GM12878 (cell line): ENCODE results near the gene PARK7. TPM values are rescaled to one million over a fixed set of nuclear protein-coding genes. Genes with fewer than 3 reads are reported as not detected.

Experiments used
- ATAC-seq: fragments of 200-7000 bp; cut with Tn5 transposase; 3 replicates; pipeline ENCODE4 v1.9.1; 2020; ENCODE audit warnings: mild to moderate bottlenecking, moderate library complexity
- BruUV-seq: library from RNA; stranded (reverse); fragments of 400-500 nt; replicated peaks from 2 replicates; lab custom pipeline; 2021; lab: Mats Ljungman, UMichigan
- CTCF ChIA-PET: fragments of 300-600 bp; sonication (Branson Sonifier 250); formaldehyde crosslinking; extraction: SDS; loops from one replicate; lab custom pipeline; 2021; ENCODE audit warnings: inconsistent platforms; lab: Yijun Ruan, JAX
- POLR2A ChIA-PET: fragments of 350-600 bp; formaldehyde crosslinking; extraction: SDS; loops from one replicate; lab custom pipeline; 2021; ENCODE audit warnings: inconsistent platforms; lab: Charles Lee
- RAD21 ChIA-PET: fragments of 300-600 bp; sonication (Branson Sonifier 250); formaldehyde crosslinking; loops from one replicate; lab custom pipeline; 2023; ENCODE audit warnings: antibody characterized with exemption; ENCODE audit not compliant: unreplicated experiment; lab: Charles Lee
- SMC1A ChIA-PET: fragments of 300-600 bp; sonication (Branson Sonifier 250); formaldehyde crosslinking; loops from one replicate; lab custom pipeline; 2023; ENCODE audit not compliant: unreplicated experiment, uncharacterized antibody; lab: Charles Lee
- DNase-seq: peaks from one replicate; pipeline ENCODE4 v3.0.0-alpha.2; 2011; ENCODE audit warnings: low read depth, low spot score
- FAIRE-seq: peaks from 3 replicates; lab custom pipeline; 2011; peaks lifted over from hg19 to GRCh38; lab: Jason Lieb, UNC
- H2AFZ ChIP-seq: 2 replicates; pipeline ENCODE4 v1.6.0; 2011; ENCODE audit warnings: low read depth, low read length, control low read depth; ENCODE audit not compliant: control insufficient read depth
- H3K27ac ChIP-seq: 2 replicates; pipeline ENCODE4 v1.5.1; 2011; ENCODE audit warnings: control low read depth; ENCODE audit not compliant: control insufficient read depth, insufficient read depth
- H3K27me3 ChIP-seq, 2 experiments: replicated peaks in 1 of 2; 2 replicates each; pipeline versions ENCODE4 v1.6.0 to v1.6.1; 2011; ENCODE audit warnings: low read length in 1 of 2; ENCODE audit not compliant: control insufficient read depth in 2 of 2, insufficient read depth in 2 of 2
- H3K36me3 ChIP-seq, 2 experiments: 2 replicates each; pipeline ENCODE4 v1.5.1; 2011; ENCODE audit warnings: low read length in 1 of 2; ENCODE audit not compliant: control insufficient read depth in 2 of 2, insufficient read depth in 2 of 2
- H3K4me1 ChIP-seq: 2 replicates; pipeline ENCODE4 v1.6.1; 2011; ENCODE audit warnings: mild to moderate bottlenecking, low read length, moderate library complexity, mixed read lengths; ENCODE audit not compliant: control insufficient read depth, insufficient read depth
- H3K4me2 ChIP-seq: 2 replicates; pipeline ENCODE4 v1.6.0; 2011; ENCODE audit warnings: control low read depth; ENCODE audit not compliant: control insufficient read depth, insufficient read depth
- H3K4me3 ChIP-seq: fragments of 200-600 bp; sonication (generic); 2 replicates; pipeline ENCODE4 v1.5.1; 2016
- H3K79me2 ChIP-seq: 2 replicates; pipeline ENCODE4 v1.6.0; 2011; ENCODE audit warnings: low read length; ENCODE audit not compliant: control insufficient read depth, insufficient read depth
- H3K9ac ChIP-seq: 2 replicates; pipeline ENCODE4 v1.8.0; 2011; ENCODE audit warnings: low read length, control low read depth, mixed read lengths; ENCODE audit not compliant: control insufficient read depth, insufficient read depth
- H3K9me3 ChIP-seq: replicated peaks from 3 replicates; pipeline ENCODE4 v1.5.1; 2011; ENCODE audit warnings: mild to moderate bottlenecking, low read length; ENCODE audit not compliant: control insufficient read depth, insufficient read depth
- H4K20me1 ChIP-seq: 2 replicates; pipeline ENCODE4 v1.6.0; 2011; ENCODE audit not compliant: control insufficient read depth, insufficient read depth
- BRCA1 ChIP-seq: IDR thresholded peaks from 2 replicates; pipeline ENCODE4 v1.6.1; 2011; ENCODE audit warnings: low read depth, low read length, improper control_type of control experiment
- CHD2 ChIP-seq: IDR thresholded peaks from 2 replicates; pipeline ENCODE4 v1.6.1; 2011; ENCODE audit warnings: low read depth, low read length, improper control_type of control experiment, borderline replicate concordance
- HDGF ChIP-seq: fragments of 450-650 bp; IDR thresholded peaks from 2 replicates; pipeline ENCODE4 v1.6.1; 2016; ENCODE audit warnings: antibody characterized with exemption
- JUNB ChIP-seq: IDR thresholded peaks from 2 replicates; pipeline ENCODE4 v1.6.1; 2016; ENCODE audit warnings: antibody characterized with exemption, mild to moderate bottlenecking
- PKNOX1 ChIP-seq: fragments of 450-650 bp; IDR thresholded peaks from 2 replicates; pipeline ENCODE4 v1.6.1; 2016; ENCODE audit warnings: mild to moderate bottlenecking
- POLR2AphosphoS2 ChIP-seq: IDR thresholded peaks from 2 replicates; pipeline ENCODE4 v1.6.1; 2011; ENCODE audit warnings: low read depth, mild to moderate bottlenecking, low read length, improper control_type of control experiment, moderate library complexity
- RFX5 ChIP-seq: IDR thresholded peaks from 2 replicates; pipeline ENCODE4 v1.6.1; 2011; ENCODE audit warnings: low read depth, low read length, improper control_type of control experiment
- SRF ChIP-seq, 2 experiments: IDR thresholded peaks; 2 replicates each; pipeline ENCODE4 v1.6.1; 2011; ENCODE audit warnings: low read depth in 2 of 2, low read length in 2 of 2, mild to moderate bottlenecking in 1 of 2, moderate library complexity in 1 of 2
- TBL1XR1 ChIP-seq: IDR thresholded peaks from 2 replicates; pipeline ENCODE4 v1.6.1; 2012; ENCODE audit warnings: low read depth, low read length, improper control_type of control experiment
- YBX1 ChIP-seq: fragments of 450-650 bp; IDR thresholded peaks from 2 replicates; pipeline ENCODE4 v1.6.1; 2016; ENCODE audit warnings: antibody characterized with exemption
- WGBS: methylation state at CpG from one replicate; pipeline ENCODE4 v1.1.6; 2016; ENCODE audit warnings: low lambda C conversion rate; ENCODE audit not compliant: insufficient replicate concordance, insufficient coverage; ENCODE audit errors: missing lambda C conversion rate; 5-methylcytosine and 5-hydroxymethylcytosine counted together
- in situ Hi-C: fragments of 300-500 bp; cut with MboI; formaldehyde crosslinking; loops from 9 replicates; pipeline ENCODE4 v1.14.3; 2018; ENCODE audit warnings: mixed read lengths
- intact Hi-C: fragments of 100-400 bp; cut with micrococcal nuclease; formaldehyde crosslinking; loops from one replicate; pipeline ENCODE4 v1.14.2; 2022; ENCODE audit not compliant: unreplicated experiment
- polyA plus RNA-seq, 11 experiments: library from polyadenylated mRNA; depleted of rRNA in 4 of 11; unstranded in 6 of 11; stranded (reverse) in 5 of 11; fragments of >200 nt; fragmentation: Nextera tagmentation in 4 of 11; fragmentation: Illumina TruSeq in 1 of 11; extraction: Ambion mirVana in 4 of 11; extraction: Trizol in 1 of 11; gene quantifications; 1 replicate in 1 of 11; 2 replicates in 10 of 11; pipeline versions ENCODE4 v1.2.1 to v1.2.3, GENCODE V29; 2011 to 2016; ENCODE audit warnings: inconsistent platforms in 2 of 11, missing spikeins in 2 of 11, low read depth in 1 of 11
- total RNA-seq, 4 experiments: library from RNA; depleted of rRNA in 3 of 4; stranded (reverse); fragments of >200 nt in 3 of 4; fragmentation: Illumina TruSeq in 1 of 4; extraction: Trizol in 1 of 4; gene quantifications; 2 replicates each; pipeline versions ENCODE4 v1.2.1 to v1.2.3, GENCODE V29; 2013 to 2021
- TF ChIP-seq, protein P1 (sequence below): fragments of 450-650 bp; IDR thresholded peaks from 2 replicates; pipeline ENCODE4 v1.6.1; 2017; ENCODE audit warnings: mild to moderate bottlenecking

PARK7 gene
- total and polyA plus RNA-seq, 10 of the 15 experiments (the other 5 are each of a cell fraction or from before 2014, with no cell fraction given), result 267 to 1,056 (median 495) TPM

DNA sequence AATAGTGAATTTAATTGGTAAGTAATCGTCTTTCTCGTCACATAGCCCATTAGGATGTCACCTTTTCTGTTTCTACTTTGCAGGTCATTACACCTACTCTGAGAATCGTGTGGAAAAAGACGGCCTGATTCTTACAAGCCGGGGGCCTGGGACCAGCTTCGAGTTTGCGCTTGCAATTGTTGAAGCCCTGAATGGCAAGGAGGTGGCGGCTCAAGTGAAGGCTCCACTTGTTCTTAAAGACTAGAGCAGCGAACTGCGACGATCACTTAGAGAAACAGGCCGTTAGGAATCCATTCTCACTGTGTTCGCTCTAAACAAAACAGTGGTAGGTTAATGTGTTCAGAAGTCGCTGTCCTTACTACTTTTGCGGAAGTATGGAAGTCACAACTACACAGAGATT lies 23.3 kb downstream of the PARK7 start:
- 98% methylated on average over 15 of the region's 15 CpGs for WGBS
- H3K9ac ChIP-seq, result no peak overlapping the region
- TF ChIP-seq BRCA1 (no peak), POLR2AphosphoS2 (no peak), SRF (IDR thresholded peaks at IDR 0.05; ENCODE audit: low read depth in 2 of 2, low read length in 2 of 2) (no peak), CHD2 (no peak), JUNB (no peak), HDGF (no peak), PKNOX1 (no peak), YBX1 (no peak), TBL1XR1 (no peak), RFX5 (no peak)
- TF ChIP-seq, protein P1, sequence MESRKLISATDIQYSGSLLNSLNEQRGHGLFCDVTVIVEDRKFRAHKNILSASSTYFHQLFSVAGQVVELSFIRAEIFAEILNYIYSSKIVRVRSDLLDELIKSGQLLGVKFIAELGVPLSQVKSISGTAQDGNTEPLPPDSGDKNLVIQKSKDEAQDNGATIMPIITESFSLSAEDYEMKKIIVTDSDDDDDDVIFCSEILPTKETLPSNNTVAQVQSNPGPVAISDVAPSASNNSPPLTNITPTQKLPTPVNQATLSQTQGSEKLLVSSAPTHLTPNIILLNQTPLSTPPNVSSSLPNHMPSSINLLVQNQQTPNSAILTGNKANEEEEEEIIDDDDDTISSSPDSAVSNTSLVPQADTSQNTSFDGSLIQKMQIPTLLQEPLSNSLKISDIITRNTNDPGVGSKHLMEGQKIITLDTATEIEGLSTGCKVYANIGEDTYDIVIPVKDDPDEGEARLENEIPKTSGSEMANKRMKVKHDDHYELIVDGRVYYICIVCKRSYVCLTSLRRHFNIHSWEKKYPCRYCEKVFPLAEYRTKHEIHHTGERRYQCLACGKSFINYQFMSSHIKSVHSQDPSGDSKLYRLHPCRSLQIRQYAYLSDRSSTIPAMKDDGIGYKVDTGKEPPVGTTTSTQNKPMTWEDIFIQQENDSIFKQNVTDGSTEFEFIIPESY, result no peak
- TF ChIP-seq, all 136 proteins: peak for 0
- Histone ChIP-seq H3K36me3 (peaks cover 33 to 37% of the 10 kb centered on the region in 2 experiments), H3K79me2 (no peaks in the 10 kb centered on the region; the same call in 1 of the 2 replicates), H3K27ac (no peak overlapping the region), H3K4me2 (no peak overlapping the region), H4K20me1 (no peaks in the 10 kb centered on the region; the same call in 1 of the 2 replicates), H2AFZ (no peak overlapping the region), H3K4me3 (no peak overlapping the region), H3K4me1 (peaks cover 12% of the 10 kb centered on the region), H3K9me3 (no peaks in the 10 kb centered on the region), H3K27me3 (no peaks in the 10 kb centered on the region)
- intact Hi-C loops (loop anchor here (5.0 kb wide), 2 partner anchors 32 to 327 kb away; no protein-coding TSS in a partner anchor), in situ Hi-C loops (no loop called here)
- RAD21 ChIA-PET, result interaction anchor here (1.2 to 2.7 kb wide), 3 partner anchors 27 to 329 kb away, joined by 3 to 13 read pairs (median 3); no protein-coding TSS in a partner anchor
- CTCF ChIA-PET, result interaction anchor here (3.0 to 13.3 kb wide), 3 partner anchors 10 to 362 kb away, joined by 7 to 263 read pairs (median 21); no protein-coding TSS in a partner anchor
- no peak for ATAC-seq
- FAIRE-seq, result no peak
- no peak for DNase-seq
- BruUV-seq, result no TSS peak
- POLR2A ChIA-PET, result no interaction called here
- SMC1A ChIA-PET, result interaction anchor here (1.0 to 6.1 kb wide), 2 partner anchors 9 to 32 kb away, joined by 3 to 58 read pairs; no protein-coding TSS in a partner anchor
